ENCODE results near the gene CPNE5.
"Not testable (repeated sequence)": the region's sequence is repeated elsewhere in the genome, so short reads cannot be mapped to it uniquely, and the experiment has no call there.

Gene CPNE5

DNA sequence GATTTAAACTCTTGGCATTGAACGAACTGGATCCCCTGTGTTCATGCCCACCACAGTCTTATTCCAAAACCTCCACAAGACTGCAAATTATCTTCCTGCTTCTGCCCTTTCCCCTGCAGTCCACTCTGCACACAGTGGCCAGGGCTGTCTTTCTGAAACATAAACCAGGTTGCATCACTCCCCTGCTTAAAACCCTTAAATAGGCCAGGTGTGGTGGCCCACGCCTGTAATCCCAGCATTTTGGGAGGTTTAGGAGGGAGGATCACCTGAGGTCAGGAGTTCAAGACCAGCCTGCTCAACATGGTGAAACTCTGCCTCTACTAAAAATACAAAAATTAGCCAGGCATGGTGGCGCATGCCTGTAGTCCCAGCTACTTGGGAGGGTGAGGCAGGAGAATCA is 26.2 kb downstream of the CPNE5 start:
- DNase-seq, result not testable (repeated sequence)

DNA sequence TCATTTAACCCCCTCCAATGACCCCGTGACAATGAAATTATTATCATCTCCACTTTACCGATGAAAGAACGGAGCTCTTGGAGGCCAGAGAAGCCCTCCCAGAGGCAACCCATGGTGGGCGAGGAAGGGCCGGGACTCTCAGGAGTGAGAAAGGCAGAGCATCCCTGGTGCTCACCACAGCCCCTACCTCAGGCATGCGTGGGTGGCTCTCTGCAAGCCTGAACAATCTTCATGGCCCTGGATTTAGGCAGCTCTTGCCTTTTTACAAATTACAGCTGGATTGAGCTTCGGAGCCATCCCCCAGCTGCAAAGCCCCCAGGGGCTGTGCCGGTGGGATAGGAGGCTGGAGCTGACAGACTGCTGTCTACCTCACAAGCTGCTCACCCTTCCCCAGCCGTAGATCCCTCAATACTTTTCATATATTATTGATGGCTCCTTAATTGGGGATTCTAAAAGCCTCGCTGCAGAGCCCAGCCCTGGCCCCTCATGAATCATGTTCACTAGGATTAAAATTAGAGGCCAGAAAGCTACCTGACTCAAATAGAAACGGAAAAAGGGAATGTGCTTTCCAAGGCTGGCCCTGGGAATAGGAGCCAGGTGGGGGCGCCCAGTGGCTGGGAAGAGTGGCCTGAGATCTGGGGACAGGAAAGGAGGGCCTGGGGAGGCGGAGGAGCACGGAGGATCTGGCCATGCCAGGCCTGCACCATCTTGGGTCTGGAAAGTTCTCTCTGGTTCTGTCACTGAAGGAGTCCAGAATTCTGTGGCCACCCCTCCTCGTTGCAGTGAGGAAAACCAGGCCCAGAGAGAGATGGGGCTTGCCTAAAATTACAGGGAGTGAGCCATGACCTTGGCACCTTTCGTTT is 29.1 kb downstream of the CPNE5 start:
- DNase-seq, result no peak

DNA sequence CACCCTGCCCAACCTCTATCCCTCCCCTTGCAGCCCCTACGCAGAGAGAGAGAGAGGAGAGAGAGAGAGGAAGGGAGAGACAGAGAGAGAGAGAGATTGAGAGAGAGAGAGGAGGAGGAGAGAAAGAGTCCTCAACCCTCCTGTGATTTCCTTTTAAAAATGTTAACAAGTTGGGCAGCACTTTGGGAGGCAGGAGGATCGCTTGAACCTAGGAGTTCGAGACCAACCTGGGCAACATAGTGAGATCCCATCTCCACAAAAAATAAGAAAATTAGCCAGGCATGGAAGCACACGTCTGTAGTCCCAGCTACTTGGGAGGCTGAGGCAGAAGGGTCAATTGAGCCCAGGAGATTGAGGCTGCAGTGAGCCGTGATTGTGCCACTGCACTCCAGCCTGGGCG is 30.1 kb downstream of the CPNE5 start:
- DNase-seq, result no peak

DNA sequence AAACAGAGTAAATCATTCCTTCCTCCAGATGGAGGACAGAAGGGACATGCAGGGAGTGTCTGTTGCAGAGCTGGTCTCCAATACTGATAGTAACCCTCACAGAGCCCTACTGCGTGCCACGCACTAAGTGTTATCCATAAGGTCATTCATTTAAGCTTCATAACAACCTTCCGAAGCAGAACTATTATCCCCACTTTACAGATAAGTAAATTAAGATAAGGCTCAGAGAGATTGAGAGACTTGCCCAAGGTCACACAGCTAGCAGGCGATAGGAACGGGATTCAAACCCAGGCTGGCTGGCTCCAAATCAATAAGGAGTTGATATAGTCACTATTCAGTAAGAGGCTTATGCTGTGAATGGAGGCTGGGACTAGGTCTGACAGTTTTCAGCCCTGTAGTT is 30.6 kb downstream of the CPNE5 start:
- no peak for DNase-seq

DNA sequence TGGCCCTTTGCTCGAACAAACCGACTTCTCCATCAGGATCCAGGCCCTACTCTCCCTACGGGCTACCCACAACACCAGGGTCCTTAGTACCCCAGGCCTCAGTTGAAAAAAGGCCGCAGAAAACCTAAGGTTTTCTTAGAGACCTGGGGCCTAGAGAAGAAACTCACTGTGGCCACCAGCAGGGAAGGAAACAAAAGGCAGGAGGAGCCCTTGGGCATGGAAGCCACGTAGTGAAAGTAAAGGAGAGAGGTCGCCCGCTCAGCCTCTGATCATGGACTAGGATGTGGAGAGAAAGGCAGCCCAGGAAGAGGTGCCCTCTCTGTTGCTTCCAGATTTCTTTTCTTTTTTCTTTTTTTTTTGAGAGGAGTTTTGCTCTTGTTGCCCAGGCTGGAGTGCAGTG is 31.5 kb downstream of the CPNE5 start:
- DNase-seq, result no peak

DNA sequence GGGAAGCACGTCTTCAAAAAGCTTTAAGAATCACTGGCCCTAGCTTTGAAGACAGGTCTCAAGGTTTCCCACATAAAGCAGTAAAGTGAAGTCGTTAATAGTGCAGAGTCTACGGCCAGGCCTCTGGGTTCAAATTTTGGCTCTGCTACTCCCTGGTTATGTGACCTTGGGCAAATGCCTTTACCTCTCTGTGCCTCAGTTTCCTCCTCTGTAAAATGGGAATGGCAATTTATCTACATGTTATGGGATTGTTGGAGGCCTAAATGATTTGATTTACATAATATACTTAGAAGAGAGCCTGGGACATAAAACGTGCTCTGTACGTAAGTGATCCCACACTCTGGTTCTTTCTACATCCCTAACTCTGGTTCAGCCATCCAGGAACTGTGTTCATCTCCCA is 32.1 kb downstream of the CPNE5 start:
- no peak for DNase-seq

DNA sequence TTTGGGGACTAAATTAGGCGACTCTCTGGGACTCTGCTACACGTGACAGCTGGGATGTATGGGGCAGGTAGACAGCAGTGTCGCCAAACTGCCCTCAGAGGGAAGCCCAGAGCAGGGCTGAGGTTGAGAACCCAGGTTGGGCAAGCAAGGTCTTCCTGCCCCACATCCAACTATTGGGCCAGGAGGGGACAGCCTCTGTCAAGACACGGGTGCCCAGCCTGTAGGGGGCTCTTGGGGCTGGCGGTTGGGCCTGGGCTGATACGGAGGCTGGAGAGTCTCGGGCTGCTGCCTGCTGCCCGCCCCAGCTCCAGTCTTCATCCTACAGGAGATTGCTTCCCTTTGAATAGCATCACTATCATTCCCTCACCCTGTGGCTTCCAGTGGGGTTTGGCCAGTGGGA is 33.3 kb downstream of the CPNE5 start:
- no peak for DNase-seq

DNA sequence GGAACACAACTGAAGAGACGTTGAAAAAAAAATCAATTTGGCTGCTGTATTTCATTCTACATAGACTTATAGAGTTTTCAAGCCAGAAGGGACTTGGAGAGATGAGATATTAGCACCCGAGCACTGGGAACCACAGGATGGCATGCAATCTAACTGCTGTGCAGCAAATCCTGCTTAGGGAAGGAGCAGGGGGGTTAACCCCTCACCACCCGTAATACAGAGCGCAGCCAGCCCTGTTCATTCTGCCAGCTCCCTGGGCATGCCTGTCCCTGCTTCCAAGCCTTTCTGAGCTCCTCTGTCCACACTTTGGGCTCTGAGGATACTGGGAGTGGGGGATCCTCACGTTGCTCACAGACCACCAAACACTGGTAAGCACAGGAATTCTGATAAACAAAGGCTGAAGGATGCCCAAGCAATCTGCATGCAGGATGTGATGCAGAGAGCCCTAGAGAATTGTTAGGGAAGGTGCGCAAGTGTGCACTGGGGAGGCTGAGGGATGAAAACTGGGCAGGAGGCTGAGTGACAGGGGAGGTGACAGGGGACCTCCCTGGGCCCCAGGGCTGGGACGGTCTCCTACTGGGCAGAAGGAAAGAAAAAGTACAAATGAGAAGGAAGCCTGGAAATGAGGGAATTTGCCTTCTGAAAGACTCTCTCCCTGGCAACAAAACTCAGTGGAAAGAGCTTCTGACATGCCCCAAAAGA is 34.0 kb downstream of the CPNE5 start:
- DNase-seq, result no peak

DNA sequence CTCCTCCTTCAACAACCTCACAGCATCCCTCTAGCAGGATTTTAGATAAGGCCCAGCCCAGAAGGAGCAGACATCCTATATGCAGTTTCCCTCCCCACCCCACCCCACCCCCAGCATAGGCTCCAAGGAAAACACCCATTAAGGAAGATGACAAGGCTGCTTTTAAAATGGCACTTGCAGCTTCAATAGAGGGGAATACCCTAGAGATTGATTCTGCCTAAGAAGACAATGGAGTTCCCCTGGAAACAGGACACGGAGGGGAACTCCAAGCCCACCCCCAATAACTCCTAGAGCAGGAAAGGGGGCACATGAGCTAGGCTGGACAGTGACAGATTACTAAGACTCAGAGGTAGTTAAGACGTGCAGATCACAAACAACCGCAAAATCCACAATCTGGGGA is 34.7 kb downstream of the CPNE5 start:
- DNase-seq, result no peak

DNA sequence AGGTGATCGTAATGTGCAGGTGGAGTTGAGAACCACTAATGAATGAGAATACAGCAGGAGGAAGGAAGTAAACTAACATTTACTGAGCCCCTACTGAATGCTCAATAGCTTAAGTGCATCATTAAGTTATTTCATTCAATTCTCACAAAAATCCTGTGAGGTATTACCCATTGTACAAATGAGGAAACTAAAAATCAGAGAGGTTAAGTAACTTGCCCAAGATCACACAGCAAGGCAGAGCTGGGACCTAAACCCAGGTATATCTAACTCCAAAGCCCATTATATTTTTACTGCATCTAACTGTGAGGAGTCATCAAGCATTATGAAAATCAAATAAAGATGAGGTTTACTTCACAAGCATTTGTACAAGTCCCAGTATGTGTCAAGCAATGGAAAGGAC is 35.3 kb downstream of the CPNE5 start:
- DNase-seq, result no peak

DNA sequence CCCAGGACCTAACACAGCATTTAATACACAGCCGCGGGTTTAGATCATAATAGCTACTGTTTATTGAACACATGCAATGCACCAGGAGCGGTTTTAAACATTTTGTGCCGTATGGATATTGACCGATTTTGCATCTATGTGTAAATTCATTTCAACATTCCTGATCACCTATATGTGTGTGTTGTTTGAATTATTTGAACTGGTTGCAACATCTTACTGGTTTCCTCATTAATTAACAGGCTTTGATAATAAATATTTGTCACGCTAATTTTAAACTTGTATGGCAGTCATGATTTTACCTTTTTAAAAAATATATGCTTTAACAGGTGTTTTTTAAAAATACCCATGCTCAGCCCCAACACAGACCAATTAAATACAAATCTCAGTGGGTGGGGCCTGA is 35.8 kb downstream of the CPNE5 start:
- DNase-seq, result no peak

DNA sequence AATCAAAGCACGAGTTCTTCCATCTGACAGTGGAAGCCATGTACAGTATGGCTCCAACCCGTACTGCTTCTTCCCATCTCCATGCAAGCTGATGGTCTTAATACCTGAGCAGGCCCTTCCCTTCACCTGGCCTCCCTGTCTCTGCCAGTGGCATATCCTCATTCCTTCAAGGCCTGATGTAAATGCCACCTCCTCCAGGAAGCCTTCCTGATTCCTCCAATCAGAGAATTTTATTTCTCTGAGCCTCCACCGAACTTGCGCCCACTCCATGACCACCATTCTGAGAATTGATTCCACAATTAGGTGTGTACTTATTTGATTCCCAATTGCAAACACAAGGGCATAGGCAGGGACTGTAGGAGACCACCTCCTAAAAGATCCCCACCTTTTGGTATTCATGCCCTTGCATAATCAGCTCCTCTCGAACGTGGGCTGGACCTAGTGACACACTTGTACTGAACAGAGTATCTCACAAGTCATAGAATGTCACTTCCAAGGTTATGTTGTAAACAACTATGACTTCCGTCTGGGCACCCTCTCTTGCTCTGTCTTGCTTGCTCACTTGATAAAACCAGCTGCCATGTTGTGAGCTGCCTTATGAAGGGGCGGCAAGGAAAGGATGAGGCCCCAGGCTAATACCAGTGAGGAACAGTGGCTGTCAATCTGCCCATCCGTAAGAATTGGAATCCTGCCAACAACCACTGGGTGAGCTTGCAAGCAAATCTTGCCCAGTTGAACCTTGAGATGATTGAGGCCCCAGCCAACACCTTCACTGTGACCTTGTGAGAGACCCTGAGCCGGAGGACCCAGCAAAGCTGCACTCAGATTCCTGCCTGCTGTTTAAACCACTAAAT is 38.8 kb downstream of the CPNE5 start:
- peak; percentile 12 for DNase-seq

DNA sequence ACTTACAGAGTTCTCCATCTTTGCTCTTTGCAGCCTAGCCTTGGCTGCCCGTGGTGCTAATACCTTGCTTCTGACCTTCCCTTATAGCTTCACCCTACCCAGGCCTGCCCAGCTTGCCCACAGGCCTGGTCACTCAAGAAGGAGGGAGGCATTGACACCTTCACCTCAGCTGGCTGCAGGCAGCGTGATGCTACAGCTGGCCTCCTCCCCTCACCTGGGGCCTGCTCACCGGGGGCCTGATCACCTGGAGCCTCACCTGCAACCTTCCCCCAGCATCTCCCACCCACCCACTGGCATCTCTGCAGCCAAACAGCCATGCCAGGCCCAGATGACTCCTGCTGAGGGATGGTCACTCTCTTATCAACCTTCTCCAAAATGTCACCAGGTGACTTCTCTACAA is 40.4 kb downstream of the CPNE5 start:
- DNase-seq, result peak; percentile 59

DNA sequence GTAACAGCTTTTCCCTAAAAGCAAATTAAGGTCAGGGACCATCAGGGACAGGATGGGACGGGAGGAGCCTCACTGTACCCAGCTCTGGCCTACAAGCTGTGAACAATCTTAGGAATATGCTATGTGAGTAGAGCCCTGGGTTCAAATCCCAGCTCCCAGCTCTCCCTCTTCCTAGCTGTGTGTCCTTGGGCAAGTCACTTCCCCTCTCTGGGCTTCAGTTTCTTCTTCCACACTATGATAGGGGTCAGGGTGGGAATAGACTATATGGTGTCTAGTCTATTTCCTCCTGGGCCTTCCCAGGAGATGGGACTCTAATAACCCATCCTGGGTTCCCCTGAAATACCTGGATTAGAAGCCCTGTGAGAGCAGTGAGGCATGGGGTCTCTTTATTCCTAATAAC is 41.6 kb downstream of the CPNE5 start:
- DNase-seq, result no peak

DNA sequence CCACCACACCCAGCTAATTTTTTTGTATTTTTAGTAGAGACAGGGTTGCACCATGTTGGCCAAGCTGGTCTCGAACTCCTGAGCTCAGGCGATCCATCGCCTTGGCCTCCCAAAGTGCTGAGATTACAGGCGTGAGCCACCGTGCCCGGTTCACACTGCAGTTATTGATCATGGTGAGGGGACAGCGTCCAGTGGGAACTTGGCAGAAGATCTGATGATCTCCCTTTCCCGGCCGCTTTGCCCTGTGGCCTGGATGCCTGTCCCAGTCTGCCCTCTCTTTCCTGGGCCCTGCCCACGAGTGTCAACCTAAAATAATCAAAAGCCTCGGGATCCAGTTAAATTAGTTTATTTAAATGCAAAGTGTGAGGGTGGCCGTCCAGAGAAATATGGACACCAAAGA is 42.2 kb downstream of the CPNE5 start:
- DNase-seq, result no peak

DNA sequence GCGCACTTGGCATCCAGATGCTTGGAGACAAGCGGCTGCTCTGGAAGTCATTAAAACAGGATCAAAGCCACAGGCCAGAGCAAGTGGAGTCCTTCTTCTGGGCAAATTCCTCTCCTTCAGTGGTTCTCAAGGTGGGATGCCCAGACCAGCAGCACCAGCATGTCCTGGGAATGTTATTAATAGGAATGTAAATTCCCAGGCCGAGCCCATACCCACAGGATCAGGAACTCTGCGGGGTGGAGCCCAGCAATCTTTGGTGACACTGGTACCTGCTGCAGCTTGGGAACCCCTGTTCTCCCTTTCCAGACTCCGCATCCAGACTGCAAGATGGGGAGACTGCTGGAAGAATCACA is 44.6 kb downstream of the CPNE5 start:
- DNase-seq, result no peak

DNA sequence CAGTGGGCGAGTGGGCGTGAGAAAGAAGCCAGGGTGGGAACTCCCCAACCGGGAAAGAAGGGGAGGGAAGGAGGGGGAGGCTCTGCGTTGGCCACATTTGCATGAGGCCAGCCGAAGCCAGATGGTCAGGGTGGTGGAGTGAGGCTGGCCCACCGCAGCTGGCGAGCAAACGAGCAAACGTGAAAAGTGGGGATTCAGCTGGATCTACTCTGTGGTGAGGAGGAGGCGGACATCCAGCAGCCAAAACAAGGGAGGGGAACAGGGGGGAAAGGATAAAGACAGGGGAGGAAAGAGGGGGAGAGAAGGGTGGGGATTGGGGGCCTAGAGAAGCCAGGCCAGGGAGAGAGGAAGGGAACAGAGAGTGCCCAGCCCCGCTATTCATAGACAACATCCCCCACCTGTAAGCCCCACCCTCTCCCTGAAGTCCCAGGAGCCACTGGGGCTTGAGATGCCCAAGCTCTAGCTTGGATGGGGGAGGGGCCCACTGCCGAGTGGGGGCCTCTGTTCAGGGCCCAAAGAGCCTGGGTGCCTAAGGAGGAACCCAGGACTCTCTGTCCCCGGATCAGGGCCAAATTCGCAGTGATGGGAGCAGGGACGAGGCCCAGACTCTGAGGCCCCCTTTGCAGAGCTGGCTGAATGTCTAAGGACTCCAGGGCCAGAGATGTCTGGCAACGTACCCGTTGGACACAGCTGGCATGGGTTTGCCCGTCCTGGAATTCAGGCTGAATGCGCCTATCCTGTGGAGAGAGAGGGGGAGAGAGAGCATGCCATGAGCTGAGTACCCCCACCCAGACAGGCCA is 45.1 kb downstream of the CPNE5 start:
- DNase-seq, result no peak

DNA sequence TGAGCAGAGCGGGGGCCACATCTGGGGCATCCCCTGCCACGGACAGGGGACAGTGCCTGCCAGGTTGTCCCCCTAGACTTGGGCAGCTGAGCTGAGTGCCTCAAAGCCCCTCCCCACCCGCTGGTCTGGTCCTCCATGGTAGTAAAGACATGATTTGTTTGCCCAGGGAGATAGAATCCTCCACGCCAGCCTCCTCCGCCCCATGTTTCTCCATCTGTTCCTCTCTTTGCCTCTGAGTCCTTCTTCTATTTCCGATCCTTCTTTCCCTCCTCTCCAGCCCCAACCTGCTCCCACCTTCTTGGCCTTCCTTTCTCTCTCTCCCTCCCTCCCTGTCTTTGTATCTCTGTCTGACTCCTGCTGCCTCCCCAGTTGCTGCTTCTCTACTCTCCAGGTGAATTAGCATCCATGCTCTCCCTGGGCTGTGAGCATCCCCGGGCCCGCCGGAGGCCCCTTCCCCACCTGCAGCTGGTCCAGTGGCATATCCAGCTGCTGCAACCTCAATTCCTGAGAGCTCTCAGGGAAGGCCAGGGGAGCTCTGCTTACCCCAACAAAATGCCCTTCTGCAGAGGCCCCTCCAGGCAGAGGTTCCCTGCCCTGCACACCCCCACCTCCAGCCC is 45.8 kb downstream of the CPNE5 start:
- DNase-seq, result no peak

DNA sequence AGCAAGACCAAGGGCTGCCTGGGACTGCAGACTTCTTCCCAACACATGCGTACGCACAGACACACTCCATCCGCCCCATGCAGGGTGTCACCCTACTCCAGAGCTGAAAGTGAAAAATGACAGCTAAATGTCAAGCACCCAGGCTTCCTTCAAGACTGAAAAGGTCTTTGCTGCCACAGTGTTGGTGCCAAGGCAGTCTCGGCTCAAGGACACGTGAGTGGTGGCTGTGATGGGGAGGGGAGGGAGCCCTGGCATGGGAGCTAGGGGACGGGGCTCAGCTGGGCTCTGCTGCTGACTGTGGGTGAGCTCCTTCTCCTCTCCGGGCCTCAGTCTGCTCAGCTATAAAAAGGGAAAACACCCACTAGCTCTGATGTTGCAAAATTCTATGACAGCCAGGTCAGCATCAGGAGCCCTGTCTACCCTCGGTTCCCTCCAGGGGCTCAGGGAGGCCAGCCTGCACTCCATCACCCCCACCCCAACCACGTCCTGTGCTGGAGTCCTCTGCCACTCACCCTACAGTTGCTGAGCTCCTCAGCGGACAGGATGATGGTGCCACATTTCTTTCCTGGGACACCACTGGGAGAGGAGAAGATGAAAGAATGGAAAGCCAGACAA is 47.6 kb downstream of the CPNE5 start:
- no peak for DNase-seq

DNA sequence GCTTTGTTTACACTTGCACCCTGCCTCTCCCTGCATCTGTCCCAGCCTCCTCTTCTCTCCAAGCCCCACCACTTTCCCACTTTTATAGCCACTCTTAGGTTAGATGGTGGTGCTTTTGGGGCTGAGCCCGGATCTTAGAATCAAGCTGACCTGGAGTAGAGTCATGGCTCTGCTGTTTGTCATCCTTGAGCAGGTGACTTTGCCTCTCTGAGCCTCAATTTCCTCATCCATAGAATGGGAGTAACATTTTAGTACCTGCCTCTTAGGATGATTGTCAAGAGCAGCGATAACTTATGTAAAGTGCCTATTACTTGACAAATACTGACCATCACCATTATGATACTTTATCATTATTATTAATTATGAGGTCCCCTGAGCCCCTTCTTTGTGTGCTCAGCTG is 48.2 kb downstream of the CPNE5 start:
- DNase-seq, result no peak

DNA sequence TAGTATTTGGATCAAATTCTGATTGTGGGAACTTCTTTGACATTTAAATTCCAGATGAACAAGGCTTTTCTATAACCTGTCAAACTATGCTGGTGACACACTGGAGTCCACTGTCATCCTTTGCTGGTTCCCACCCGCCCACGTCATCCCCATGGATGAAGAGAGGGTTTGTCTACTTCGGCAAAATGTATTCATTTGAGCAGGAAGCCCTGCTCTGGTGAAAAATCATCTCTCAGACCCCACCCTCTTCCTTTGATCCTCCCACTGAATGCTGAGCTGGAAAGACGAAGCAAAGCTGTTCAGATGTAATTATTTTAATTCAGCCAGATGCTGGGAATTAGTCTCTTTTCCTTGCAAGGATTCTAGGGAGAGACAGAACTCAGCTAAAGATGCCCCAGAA is 50.5 kb downstream of the CPNE5 start:
- no peak for DNase-seq

DNA sequence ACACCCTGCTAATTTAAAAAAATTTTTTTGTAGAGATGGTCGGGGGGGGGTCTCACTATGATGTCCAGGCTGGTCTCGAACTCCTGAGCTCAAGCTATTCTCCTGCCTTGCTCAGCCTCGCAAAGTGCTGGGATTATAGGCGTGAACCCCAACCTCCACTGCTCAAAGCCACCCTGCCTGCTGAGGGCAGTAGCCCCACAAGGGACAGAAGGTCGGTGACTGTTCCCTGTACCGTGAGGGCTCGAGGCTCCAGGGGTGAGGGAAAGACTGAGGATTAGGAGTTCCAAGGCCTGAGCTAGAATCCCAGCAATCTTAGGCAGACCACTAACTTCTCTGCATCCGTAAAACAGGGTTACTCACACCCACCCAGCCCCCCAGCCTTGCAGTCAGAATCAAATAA is 51.1 kb downstream of the CPNE5 start:
- DNase-seq, result no peak
